GM12878 (cell line): ENCODE results near the gene RNMT.

Experiments
- CTCF ChIP-seq, 3 experiments: IDR thresholded peaks in 2 of 3; conservative IDR thresholded peaks in 1 of 3; 2 replicates each; pipeline ENCODE4 v1.5.1; 2011; ENCODE audit warnings: low read depth in 3 of 3, low read length in 3 of 3, mild to moderate bottlenecking in 3 of 3, control low read depth in 2 of 3, moderate library complexity in 2 of 3, inconsistent platforms in 1 of 3, mixed read lengths in 1 of 3; ENCODE audit not compliant: control insufficient read depth in 2 of 3, insufficient read depth in 1 of 3; ENCODE audit errors: extremely low read depth in 1 of 3
- IRF4 ChIP-seq: IDR thresholded peaks from 2 replicates; pipeline ENCODE4 v1.6.1; 2011; ENCODE audit warnings: low read depth, low read length
- POLR2A ChIP-seq: IDR thresholded peaks from 2 replicates; pipeline ENCODE4 v1.6.1; 2011; ENCODE audit warnings: low read depth, mild to moderate bottlenecking, low read length
- SMC3 ChIP-seq: IDR thresholded peaks from 2 replicates; pipeline ENCODE4 v1.6.1; 2011; ENCODE audit warnings: low read length, improper control_type of control experiment, borderline replicate concordance
- ZBTB40 ChIP-seq: fragments of 450-650 bp; IDR thresholded peaks from 2 replicates; pipeline ENCODE4 v1.6.1; 2016; ENCODE audit warnings: mild to moderate bottlenecking, moderate library complexity, borderline replicate concordance

- TF ChIP-seq CTCF (IDR thresholded peaks at IDR 0.05 in 2 of 3, conservative IDR thresholded peaks at IDR 0.05 in 1 of 3; ENCODE audit: control insufficient read depth in 2 of 3, extremely low read depth in 1 of 3, insufficient read depth in 1 of 3, low read depth in 3 of 3, low read length in 3 of 3) (no peak), ZBTB40 (no peak), SMC3 (no peak), IRF4 (no peak), POLR2A (no peak)
Measured at GRCh38 chr18:13746633-13747032, 20.2 kb downstream of the RNMT start.
